Ishikawa (cell line): ENCODE results near the gene ATP2B1.

ENCODE experiments used
- CEBPB ChIP-seq: IDR thresholded peaks from 2 replicates; pipeline ENCODE4 v1.6.1; 2012
- CREB1 ChIP-seq: IDR thresholded peaks from 2 replicates; pipeline ENCODE4 v1.6.1; 2012; ENCODE audit warnings: low read depth
- EP300 ChIP-seq: IDR thresholded peaks from 2 replicates; pipeline ENCODE4 v1.6.1; 2012; ENCODE audit warnings: borderline replicate concordance
- FOXM1 ChIP-seq: IDR thresholded peaks from 2 replicates; pipeline ENCODE4 v1.6.1; 2012; ENCODE audit warnings: low read depth, borderline replicate concordance
- MAX ChIP-seq: IDR thresholded peaks from 2 replicates; pipeline ENCODE4 v1.6.1; 2012
- RAD21 ChIP-seq: IDR thresholded peaks from 2 replicates; pipeline ENCODE4 v1.6.1; 2012; ENCODE audit warnings: low read depth
- REST ChIP-seq: IDR thresholded peaks from 2 replicates; pipeline ENCODE4 v1.6.1; 2012; ENCODE audit warnings: low read depth, mild to moderate bottlenecking
- TEAD4 ChIP-seq: IDR thresholded peaks from 2 replicates; pipeline ENCODE4 v1.6.1; 2012
- USF1 ChIP-seq: IDR thresholded peaks from 2 replicates; pipeline ENCODE4 v1.6.1; 2012
- YY1 ChIP-seq: IDR thresholded peaks from 2 replicates; pipeline ENCODE4 v1.6.1; 2012; ENCODE audit warnings: low read depth
- ZBTB7A ChIP-seq: IDR thresholded peaks from 2 replicates; pipeline ENCODE4 v1.6.1; 2012; ENCODE audit warnings: low read depth

GRCh38 chr12:89559753-89560152 lies 148.9 kb downstream of the ATP2B1 start:
- no peak for TF ChIP-seq CREB1
- TF ChIP-seq CEBPB: no peak
- no peak for TF ChIP-seq YY1
- no peak for TF ChIP-seq TEAD4
- no peak for TF ChIP-seq MAX
- TF ChIP-seq RAD21: no peak
- TF ChIP-seq EP300: no peak
- no peak for TF ChIP-seq ZBTB7A
- TF ChIP-seq USF1: no peak
- TF ChIP-seq REST: no peak
- no peak for TF ChIP-seq FOXM1
